SK-N-SH (cell line): ENCODE measurements around the gene ECE1. TPM values are rescaled to one million over a fixed set of nuclear protein-coding genes. Genes with fewer than 3 reads are reported as not detected.

Source experiments
- CTCF ChIA-PET: fragments of 300-600, 350-600 bp; formaldehyde crosslinking; extraction: SDS; loops from one replicate; lab custom pipeline; 2021; lab: Yijun Ruan, JAX
- POLR2A ChIA-PET: fragments of 350-600 bp; sonication (Branson Sonifier 250); formaldehyde crosslinking; extraction: SDS; loops from one replicate; lab custom pipeline; 2020; ENCODE audit warnings: antibody characterized with exemption, inconsistent platforms; lab: Yijun Ruan, JAX
- DNase-seq: peaks from one replicate; pipeline ENCODE4 v3.0.0; 2012
- H2AFZ ChIP-seq: fragments of 200-600 bp; sonication (generic); 2 replicates; pipeline ENCODE4 v1.8.1; 2016; ENCODE audit warnings: antibody characterized with exemption, mild to moderate bottlenecking, low read depth
- H3F3A ChIP-seq: fragments of 200-600 bp; sonication (generic); replicated peaks from 2 replicates; pipeline ENCODE3; 2016; ENCODE audit warnings: antibody characterized with exemption, mild to moderate bottlenecking; ENCODE audit not compliant: insufficient read depth
- H3K27ac ChIP-seq, 2 experiments: fragments of 200-500 bp in 1 of 2; fragments of 200-600 bp in 1 of 2; sonication (Bioruptor generic) in 1 of 2; sonication (generic), shearing (Covaris generic) in 1 of 2; 2 replicates each; pipeline versions ENCODE4 v1.5.1 to v1.6.1; 2014 to 2016; ENCODE audit warnings: low read depth in 2 of 2, inconsistent platforms in 1 of 2, low read length in 1 of 2, mild to moderate bottlenecking in 1 of 2, mixed read lengths in 1 of 2
- H3K27me3 ChIP-seq: fragments of 200-600 bp; sonication (generic), shearing (Covaris generic); 2 replicates; pipeline ENCODE4 v1.6.1; 2016; ENCODE audit warnings: mixed run types; ENCODE audit not compliant: insufficient read depth
- H3K36me3 ChIP-seq, 2 experiments: fragments of 200-500 bp in 1 of 2; fragments of 200-600 bp in 1 of 2; sonication (Bioruptor generic) in 1 of 2; sonication (generic) in 1 of 2; replicated peaks in 1 of 2; 2 replicates each; pipeline versions ENCODE3 to v1.5.1; 2014 to 2016; ENCODE audit warnings: low read length in 1 of 2, mild to moderate bottlenecking in 1 of 2; ENCODE audit not compliant: insufficient read depth in 2 of 2, control insufficient read depth in 1 of 2
- H3K4me1 ChIP-seq, 2 experiments: fragments of 200-500 bp in 1 of 2; fragments of 200-600 bp in 1 of 2; sonication (Bioruptor generic) in 1 of 2; sonication (generic), shearing (Covaris generic) in 1 of 2; 2 replicates each; pipeline versions ENCODE4 v1.5.1 to v1.6.1; 2014 to 2016; ENCODE audit warnings: low read depth in 1 of 2, low read length in 1 of 2, mixed run types in 1 of 2; ENCODE audit not compliant: insufficient read depth in 2 of 2, control insufficient read depth in 1 of 2
- H3K4me2 ChIP-seq: fragments of 200-600 bp; sonication (generic), shearing (Covaris generic); 2 replicates; pipeline ENCODE4 v1.6.1; 2017; ENCODE audit warnings: mixed run types
- H3K4me3 ChIP-seq, 2 experiments: fragments of 200-500 bp in 1 of 2; fragments of 200-600 bp in 1 of 2; sonication (Bioruptor generic) in 1 of 2; sonication (generic), shearing (Covaris generic) in 1 of 2; 2 replicates each; pipeline versions ENCODE4 v1.5.1 to v1.8.1; 2014 to 2016; ENCODE audit warnings: low read depth in 2 of 2, inconsistent platforms in 1 of 2, low read length in 1 of 2, mild to moderate bottlenecking in 1 of 2, mixed read lengths in 1 of 2, moderate library complexity in 1 of 2
- H3K79me2 ChIP-seq: fragments of 200-600 bp; sonication (generic); 2 replicates; pipeline ENCODE4 v1.8.1; 2017; ENCODE audit warnings: mild to moderate bottlenecking; ENCODE audit not compliant: insufficient read depth
- H3K9ac ChIP-seq: fragments of 200-600 bp; sonication (generic); 2 replicates; pipeline ENCODE4 v1.6.1; 2017; ENCODE audit warnings: mixed run types
- H3K9me2 ChIP-seq: fragments of 200-600 bp; sonication (generic); 2 replicates; pipeline ENCODE4 v1.6.1; 2017; ENCODE audit warnings: mixed run types
- H3K9me3 ChIP-seq: fragments of 200-600 bp; sonication (generic); 2 replicates; pipeline ENCODE4 v1.6.1; 2017; ENCODE audit warnings: mixed run types, mild to moderate bottlenecking, moderate library complexity
- H4K20me1 ChIP-seq: fragments of 200-600 bp; sonication (generic); 2 replicates; pipeline ENCODE4 v1.6.1; 2017; ENCODE audit warnings: mild to moderate bottlenecking, mixed run types; ENCODE audit not compliant: insufficient read depth
- ELF1 ChIP-seq: IDR thresholded peaks from 2 replicates; pipeline ENCODE4 v1.4.0; 2012
- EP300 ChIP-seq, 2 experiments: IDR thresholded peaks; 2 replicates each; pipeline versions ENCODE4 v1.4.0 to v1.6.1; 2012; ENCODE audit warnings: borderline replicate concordance in 1 of 2, low read depth in 1 of 2, low read length in 1 of 2
- FOSL2 ChIP-seq: IDR thresholded peaks from 2 replicates; pipeline ENCODE4 v1.4.0; 2012; ENCODE audit warnings: low read depth, mild to moderate bottlenecking, moderate library complexity, borderline replicate concordance
- JUND ChIP-seq: IDR thresholded peaks from 2 replicates; pipeline ENCODE4 v1.4.0; 2012
- MAX ChIP-seq: IDR thresholded peaks from 2 replicates; pipeline ENCODE4 v1.4.0; 2012; ENCODE audit warnings: low read depth
- POLR2AphosphoS5 ChIP-seq: IDR thresholded peaks from 2 replicates; pipeline ENCODE4 v1.6.1; 2012; ENCODE audit warnings: low read depth, low read length
- SIN3A ChIP-seq: IDR thresholded peaks from 2 replicates; pipeline ENCODE4 v1.6.1; 2012; ENCODE audit warnings: low read depth, mild to moderate bottlenecking, low read length, moderate library complexity, borderline replicate concordance
- TCF12 ChIP-seq: IDR thresholded peaks from 2 replicates; pipeline ENCODE4 v1.4.0; 2012
- WGBS: methylation state at CpG from one replicate; pipeline ENCODE4 v1.1.6; 2017; ENCODE audit warnings: low lambda C conversion rate; 5-methylcytosine and 5-hydroxymethylcytosine counted together
- polyA plus RNA-seq, 3 experiments: library from polyadenylated mRNA; depleted of rRNA; stranded (reverse); fragments of >200 nt; gene quantifications; 2 replicates each; pipeline ENCODE4 v1.2.3, GENCODE V29; 2012
- TF ChIP-seq, protein P1 (sequence below): IDR thresholded peaks from 2 replicates; pipeline ENCODE4; 2012
- TF ChIP-seq, protein P2 (sequence below): fragments of 150-350 bp; IDR thresholded peaks from 2 replicates; pipeline ENCODE4 v1.6.1; 2016; ENCODE audit warnings: mild to moderate bottlenecking, low read depth, low read length

The ECE1 gene
- polyA plus RNA-seq, 1 of the 3 experiments (the other 2 are of a cell fraction): 96.6 TPM

DNA sequence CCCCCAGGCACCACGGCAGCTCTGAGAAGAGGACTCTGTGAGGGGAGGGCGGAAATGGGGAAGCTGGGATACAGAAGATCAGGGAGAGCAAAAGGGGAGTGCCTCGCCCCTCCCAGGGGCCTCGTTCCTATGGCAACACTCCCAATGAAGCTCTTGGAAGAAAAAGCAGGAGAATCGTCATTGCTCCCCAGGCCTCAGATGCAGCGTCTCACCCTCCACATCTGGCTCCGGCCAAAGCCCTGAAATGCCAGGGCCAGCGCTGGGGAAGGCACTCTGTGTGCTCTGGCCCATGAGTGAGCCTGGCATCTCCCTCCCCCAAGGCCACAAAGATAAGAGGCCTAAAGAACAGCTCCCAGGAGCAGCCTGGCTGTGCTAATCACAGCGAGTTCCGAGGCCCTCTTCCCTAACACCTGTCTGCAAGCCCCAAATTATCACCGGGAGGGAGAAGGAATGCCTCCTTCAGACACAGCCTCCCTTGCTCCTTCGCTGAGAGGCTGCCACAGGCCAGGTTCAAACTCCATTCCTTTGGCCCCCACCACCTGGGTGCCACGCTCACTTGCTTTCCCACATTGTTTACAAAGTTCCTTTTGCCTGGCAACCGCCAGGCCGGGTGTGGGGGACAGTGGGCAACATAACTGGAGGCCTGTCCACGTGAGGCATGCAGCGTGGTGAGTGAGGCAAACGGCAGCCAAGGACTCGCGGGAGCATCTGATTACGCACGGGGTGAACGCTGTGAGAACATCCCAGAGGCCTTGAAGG, 27.8 kb downstream of the ECE1 start (continued):
- no peak for TF ChIP-seq SIN3A

DNA sequence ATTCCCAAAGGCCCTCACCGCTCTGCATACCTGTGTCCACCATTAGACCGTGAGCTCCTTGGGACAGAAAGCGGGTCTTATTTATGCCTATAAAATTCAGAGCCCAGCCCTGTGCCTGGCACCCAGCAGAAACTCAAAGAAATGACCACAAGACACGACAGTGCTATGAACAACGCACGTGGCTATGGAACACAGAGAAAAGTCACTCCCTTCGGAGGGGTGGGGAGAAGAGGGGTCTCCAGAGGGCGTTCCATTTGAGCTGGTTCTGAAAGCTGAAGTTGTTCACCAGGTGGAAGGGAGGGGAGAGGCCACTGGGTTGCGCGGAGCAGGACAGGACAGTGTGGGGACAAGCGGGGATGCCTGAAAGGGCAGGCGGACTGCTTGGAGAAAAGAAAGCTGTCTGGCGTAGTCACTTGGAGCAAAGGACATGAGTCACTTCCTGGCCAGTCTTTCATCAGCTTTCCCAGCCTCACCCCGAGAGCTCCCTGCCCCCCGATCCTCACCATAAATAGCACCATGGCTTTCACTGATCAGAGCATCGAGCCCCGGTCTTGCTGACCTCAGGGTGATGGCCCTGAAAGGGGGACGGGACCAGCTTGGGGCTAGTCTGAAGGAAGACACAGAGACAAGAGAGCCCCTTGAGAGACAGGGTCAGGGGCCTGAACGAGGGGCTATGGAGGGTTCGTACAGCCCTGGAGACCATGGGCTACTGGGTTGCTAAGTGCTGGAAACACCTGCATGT, 28.5 kb downstream of the ECE1 start:
- CTCF ChIA-PET: interaction anchor here (0.7 to 9.8 kb wide), 10 partner anchors 9 to 565 kb away, joined by 3 to 253 read pairs (median 4); no protein-coding TSS in a partner anchor
- Histone ChIP-seq H3K9me3 (no peaks in the 10 kb centered on the region), H3K4me2 (peak overlapping the region; percentile 77), H3K9ac (peak overlapping the region; percentile 81), H3K27ac (peak overlapping the region; percentile 86 to 99), H3K27me3 (no peaks in the 10 kb centered on the region), H2AFZ (no peak overlapping the region), H3K9me2 (no peaks in the 10 kb centered on the region), H3K36me3 (peaks cover 0 to 21% of the 10 kb centered on the region in 2 experiments), H3F3A (peaks cover 22% of the 10 kb centered on the region), H3K79me2 (no peaks in the 10 kb centered on the region), H3K4me1 (peaks cover 30 to 41% of the 10 kb centered on the region in 2 experiments; a peak in 3 of 4 replicates), H3K4me3 (no peak overlapping the region), H4K20me1 (no peaks in the 10 kb centered on the region)
- WGBS: 41% methylated on average over 20 of the region's 20 CpGs
- POLR2A ChIA-PET: interaction anchor here (0.6 to 1.4 kb wide), 4 partner anchors 22 to 838 kb away, joined by 3 to 7 read pairs (median 4); no protein-coding TSS in a partner anchor
- TF ChIP-seq FOSL2 (peak; percentile 74; the same call in 1 of the 2 replicates), JUND (peak; percentile 74; the same call in 1 of the 2 replicates), POLR2AphosphoS5 (peak; percentile 52; the same call in 1 of the 2 replicates), ELF1 (no peak), TCF12 (peak; percentile 72), EP300 (IDR thresholded peaks at IDR 0.05; ENCODE audit: borderline replicate concordance in 1 of 2, low read depth in 1 of 2, low read length in 1 of 2) (peak in 1 of 2 experiments; percentile 58; a peak in 1 of 4 replicates), MAX (no peak)
- TF ChIP-seq, protein P1, sequence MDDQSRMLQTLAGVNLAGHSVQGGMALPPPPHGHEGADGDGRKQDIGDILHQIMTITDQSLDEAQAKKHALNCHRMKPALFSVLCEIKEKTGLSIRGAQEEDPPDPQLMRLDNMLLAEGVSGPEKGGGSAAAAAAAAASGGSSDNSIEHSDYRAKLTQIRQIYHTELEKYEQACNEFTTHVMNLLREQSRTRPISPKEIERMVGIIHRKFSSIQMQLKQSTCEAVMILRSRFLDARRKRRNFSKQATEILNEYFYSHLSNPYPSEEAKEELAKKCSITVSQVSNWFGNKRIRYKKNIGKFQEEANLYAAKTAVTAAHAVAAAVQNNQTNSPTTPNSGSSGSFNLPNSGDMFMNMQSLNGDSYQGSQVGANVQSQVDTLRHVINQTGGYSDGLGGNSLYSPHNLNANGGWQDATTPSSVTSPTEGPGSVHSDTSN: peak; percentile 49; the same call in 1 of the 2 replicates
- TF ChIP-seq, protein P2, sequence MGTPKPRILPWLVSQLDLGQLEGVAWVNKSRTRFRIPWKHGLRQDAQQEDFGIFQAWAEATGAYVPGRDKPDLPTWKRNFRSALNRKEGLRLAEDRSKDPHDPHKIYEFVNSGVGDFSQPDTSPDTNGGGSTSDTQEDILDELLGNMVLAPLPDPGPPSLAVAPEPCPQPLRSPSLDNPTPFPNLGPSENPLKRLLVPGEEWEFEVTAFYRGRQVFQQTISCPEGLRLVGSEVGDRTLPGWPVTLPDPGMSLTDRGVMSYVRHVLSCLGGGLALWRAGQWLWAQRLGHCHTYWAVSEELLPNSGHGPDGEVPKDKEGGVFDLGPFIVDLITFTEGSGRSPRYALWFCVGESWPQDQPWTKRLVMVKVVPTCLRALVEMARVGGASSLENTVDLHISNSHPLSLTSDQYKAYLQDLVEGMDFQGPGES: no peak
- DNase-seq: peak; percentile 42
